GM19372 (cell line): Measurements from ENCODE around the gene DNAJC30.

Experiments
- ATAC-seq: cut with Tn5 transposase; IDR thresholded peaks from one replicate; pipeline ENCODE4 v1.9.1; 2021; ENCODE audit warnings: mild to moderate bottlenecking, low read depth, moderate library complexity; ENCODE audit not compliant: unreplicated experiment

The DNAJC30 gene

DNA sequence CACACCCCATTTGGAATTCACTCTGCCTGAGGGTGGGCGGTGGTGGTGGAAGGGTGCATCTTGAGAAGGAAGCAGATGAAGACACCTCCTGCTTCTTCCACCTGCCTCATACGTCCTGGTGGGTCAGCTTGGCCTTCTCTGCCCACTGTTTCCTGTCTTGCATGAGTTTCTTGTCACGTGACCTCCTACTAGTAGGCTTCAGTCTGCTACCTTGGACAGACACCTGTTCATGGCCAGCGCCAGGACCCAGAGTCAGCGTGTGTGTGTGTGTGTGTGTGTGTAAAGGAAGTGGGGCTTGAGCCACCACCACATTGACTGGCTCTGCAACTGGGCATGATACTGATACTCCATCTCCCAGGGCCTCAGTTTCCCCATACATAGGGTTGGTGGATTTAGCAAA lies 32.7 kb downstream of the DNAJC30 start:
- no peak for ATAC-seq

DNA sequence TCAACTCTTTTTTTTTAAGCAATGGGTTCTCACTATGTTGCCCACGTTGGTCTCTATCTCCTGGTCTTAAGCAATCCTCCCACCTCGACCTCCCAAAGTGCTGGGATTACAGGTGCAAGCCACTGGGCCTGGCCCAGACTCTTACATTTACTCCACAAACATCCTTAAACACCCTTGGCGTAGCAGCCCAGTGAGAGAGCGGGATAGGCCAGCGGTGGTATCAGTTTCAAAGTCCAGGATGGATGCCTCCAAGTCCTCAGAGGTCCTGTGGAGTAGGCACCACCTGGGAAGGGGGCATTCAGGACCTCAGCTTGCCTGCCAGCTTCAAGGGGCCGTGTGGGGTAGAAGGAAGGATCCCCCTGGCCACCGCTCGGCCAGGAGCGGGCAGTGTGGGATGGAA lies 33.7 kb downstream of the DNAJC30 start:
- ATAC-seq: no peak

DNA sequence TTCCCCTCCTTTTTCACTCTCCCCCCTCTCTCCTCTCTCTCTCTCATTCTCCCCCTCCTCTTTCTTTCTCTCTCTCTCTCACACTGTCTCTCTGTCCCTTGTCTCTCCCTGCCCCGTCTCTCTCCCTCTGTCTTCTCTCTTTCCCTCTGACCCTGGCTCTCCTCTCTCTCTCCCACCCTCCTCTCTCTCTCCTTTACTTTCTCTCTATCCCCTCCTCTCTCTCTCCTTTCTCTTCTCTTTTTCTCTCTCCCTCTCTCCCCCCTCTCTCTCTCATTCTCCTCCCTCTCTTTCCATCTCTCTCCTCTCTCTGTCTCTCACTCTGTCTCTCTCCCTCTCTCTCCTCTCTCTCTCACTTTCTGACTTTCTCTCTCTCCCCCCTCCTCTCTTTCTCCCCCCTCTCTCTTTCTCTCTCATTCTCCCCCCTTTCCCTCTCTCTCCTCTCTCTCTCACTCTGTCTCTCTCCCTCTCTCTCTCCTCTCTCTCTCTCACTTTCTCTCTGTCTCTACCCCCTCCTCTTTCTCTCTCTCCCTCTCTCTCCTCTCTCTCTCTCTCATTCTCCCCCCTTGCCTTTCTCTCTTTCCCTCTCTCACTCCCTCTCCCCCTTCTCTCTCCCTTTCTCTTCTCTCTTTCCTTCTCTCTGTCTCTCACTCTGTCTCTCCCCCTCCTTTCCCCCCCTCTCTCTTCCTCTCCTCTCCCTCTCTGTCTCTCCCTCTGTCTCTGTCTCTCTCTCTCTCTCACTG lies 34.5 kb downstream of the DNAJC30 start:
- ATAC-seq: no peak

DNA sequence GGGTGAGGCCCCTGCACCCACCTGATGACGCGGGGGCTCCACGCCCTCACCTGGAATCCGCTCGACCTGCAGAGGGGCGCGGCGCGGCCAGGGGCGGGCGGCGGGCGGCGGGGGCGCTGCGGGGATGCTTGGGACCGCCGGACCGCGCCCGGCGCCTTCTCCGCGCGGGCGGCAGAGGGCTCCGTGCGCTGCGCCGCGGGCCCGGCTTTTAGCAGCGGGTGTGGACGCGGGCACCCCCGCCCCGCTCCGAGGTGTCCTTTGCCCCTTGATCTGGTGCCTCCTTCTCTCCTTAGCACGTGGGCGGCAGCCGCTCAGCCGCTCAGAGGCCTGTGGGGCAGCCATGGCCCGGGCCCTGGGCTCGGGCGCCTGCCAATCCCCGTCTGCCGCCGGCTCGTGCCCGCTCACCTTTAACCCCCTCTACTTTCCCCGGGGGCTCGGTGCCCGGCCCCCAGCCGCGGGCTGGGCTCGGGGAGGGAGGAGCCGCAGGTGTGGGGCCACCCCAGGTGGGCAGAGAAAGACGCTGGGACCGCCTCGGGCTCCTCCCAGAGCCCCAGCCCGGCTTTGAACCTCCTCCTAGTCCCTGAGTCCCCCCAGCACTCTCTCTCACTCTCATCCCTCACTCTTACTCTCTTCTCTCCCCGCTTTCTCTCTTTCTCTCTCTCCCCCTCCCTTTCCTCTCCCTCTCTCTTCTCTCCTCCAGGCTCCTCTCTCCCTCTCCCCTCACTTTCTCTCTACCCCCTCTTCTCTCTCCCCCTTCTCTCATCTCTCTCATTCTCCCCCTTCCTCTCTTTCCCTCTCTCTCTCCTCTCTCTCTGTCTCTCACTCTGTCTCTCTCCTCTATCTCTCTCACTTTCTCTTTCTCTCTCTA lies 35.3 kb downstream of the DNAJC30 start:
- ATAC-seq: no peak

DNA sequence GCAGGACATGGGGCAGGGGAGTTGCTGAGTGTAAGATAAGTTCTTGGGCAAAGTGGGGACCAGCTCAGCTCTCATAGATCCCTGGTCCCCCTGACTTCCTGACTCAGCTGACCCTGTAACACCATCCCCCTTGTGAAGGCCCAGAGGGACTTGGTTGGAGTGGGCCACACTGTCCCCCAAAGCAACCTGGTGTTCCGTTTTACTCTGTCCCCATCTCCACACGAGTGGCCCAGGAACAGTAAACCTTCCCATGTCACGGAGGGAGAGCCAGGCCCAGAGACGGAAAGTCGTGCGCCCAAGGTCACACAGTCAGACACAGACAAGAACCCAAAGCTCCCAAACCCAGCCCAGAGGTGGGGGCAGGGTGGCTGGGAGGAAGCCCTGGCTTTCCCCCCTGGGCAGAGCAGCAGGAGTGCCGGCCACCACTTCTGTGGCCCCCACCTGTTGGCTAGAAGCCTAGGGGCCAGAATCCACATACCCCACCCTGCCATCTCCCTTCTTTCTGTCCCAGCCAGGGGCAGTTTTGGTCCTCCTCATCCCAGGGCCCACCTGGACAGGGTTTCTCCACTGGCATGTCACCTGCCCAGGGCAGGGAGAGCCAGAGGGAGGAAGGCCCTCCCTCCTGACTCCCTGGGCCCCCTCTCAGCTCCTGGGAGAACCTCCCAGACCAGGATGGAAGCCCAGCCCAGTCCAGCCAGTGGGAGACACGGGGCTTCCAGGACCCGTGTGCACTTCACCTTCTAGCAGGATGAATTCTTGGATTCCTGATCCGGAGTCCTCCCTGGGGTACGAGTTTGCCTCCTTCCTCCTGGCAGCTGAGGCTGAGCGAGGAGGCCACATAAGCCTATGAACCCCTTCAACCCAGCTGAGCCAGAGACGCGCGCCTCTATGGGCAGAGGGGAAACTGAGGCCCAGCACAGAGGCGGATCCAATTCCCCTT lies 36.2 kb downstream of the DNAJC30 start:
- no peak for ATAC-seq

DNA sequence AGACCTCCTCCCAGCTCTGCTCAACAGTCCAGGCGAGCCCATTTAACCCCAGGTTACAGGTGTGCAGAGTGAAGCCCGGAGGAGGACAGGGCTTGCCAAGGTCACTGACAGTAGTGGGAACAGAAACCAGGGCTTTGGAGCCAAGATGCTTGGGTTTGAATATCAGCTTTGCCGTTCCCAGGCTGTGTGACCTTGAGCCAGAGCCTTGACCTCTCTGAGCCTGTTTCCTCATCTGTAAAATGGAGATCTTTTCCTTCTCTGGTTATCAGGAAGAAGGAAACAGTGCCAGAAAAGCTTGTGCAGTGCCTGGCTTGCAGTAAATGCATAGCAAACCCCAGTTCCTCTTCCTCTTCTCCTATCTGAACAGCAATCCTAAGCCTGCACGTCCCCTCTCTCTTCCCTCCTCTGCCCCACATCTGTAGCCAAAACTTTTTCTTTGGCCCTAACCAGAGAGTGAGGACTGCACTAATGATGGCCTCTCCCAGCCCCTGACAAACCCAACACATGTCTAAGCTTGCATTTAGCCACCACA lies 37.5 kb downstream of the DNAJC30 start:
- ATAC-seq: no peak

DNA sequence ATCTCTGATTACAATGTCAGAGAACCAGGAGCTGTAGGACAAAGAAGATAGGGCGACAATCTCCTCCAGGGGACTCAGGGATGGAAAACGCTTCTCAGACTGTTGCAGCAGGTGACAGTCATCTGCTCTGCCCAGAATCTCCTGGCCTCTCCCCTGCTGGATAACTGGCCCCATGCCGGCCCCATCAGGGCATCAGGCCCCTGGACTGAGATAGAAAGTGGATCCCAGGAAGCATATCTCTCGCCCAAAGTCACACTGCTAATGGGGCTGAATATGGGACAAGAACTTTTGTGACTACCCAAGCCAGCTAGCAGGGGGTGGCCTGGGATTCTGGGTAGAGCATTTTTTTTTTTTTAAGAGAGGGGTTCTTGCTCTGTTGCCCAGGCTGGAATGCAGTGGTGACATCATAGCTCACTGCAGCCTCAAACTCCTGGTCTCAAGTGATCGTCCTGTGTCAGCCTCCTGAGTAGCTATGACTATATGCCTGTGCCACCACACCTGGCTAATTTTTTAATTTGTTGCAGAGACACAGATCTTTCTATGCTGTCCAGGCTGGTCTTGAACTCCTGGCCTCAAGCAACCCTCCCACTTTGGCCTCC lies 38.5 kb downstream of the DNAJC30 start:
- no peak for ATAC-seq

DNA sequence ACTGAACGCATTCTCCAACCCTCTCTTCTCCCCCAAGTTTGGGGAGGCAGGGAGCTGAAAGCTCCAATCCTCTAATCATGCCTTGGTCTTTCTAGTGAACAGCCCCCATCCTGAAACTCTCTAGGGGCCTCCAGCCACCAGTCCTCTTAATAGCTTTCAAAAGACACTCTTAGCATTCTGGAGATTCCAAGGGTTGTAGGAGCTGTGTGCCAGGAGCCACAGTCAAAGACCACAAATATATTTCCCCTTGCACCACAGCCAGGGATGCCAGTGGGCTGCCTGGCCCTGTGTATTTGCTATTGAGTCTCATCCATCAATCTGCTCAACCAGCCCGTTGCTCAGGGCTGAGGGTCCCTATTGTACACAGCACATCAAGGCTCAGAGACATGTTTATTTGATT lies 40.4 kb downstream of the DNAJC30 start:
- ATAC-seq: no peak

DNA sequence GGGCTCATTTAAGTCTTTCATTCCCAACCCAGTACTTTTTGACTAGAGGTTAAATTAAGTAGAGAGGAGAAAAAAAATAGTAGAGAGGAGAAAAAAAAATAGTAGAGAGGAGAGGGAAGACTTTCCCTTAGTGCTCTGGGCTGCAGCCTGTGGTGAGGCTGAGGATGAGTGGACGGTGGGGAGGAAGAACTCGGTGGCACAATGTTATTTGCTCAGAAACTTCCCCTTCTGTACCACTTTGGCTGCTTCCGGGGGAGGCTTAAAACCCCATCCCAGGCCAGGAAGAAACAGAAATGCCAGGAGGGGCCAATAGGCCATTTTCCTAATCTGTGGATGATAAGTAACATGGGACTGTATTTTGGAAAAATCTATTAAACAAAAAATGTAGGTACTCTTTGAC lies 44.3 kb downstream of the DNAJC30 start:
- ATAC-seq: no peak

DNA sequence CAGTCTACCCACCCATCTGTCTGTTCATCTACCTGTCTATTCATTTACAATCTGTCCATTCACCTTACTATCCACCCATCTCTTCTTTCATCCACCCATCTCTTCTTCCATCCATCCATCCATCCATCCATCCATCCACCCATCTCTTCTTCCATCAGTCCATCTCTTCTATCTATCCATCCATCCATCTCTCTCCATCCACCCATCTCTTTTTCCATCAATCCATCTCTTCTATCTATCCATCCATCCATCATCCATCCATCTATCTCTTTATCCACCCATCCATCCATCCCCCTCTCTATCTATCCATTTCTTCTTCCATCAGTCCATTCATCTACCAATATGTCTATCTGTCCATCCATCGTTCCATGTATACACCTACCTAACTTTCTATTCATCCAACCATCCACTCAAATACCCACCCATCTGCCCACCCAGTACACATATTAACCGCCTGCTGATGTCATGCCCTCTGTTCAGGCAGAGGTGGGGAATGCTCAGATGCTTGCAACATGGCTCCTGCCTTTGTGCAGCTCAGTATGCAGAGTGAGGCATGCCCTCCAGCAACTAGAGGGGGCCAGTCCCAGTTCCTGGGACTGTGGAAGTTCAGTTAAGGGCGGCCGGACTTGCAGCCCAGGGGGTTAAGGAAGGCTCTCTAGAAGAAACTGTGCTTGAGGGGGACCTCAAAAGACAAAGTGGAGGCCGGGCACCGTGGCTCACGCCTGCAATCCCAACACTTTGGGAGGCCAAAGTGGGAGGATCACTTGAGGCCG lies 47.6 kb downstream of the DNAJC30 start:
- ATAC-seq: no peak

DNA sequence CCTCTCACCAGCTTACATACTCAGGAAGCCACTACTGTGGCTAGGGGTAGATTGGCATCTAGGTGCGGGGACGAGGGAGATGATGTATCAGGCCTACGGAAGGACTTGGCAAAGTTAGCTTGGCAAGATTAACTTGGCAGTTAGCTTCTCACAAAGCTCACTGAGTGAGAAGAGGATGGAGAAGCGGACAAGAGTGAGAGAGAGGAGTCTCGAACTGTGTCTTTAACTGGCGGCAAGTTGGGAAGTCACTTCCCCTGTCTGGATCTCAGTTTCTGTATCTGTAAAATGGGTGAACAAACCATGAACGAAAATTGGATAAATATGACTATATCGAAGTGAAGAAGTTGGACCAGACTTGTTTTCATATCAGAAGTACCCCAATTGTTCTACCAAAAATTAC lies 49.4 kb downstream of the DNAJC30 start:
- no peak for ATAC-seq

DNA sequence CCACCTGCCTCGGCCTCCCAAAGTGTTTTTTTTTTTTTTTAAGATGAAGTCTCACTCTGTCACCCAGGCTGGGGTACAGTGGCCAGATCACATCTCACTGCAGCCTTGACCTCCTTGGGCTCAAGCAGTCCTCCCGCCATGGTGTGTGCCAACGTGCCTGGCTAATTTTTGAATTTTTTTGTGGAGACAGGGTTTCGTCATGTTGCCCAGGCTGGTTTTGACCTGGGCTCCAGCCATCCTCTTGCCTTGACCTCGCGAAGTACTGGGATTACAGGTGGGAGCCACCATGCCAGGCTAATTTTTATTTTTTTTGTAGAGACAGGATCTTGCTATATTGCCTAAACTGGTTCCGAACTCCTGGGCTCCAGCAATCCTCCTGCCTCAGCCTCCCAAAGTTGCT lies 49.9 kb downstream of the DNAJC30 start:
- ATAC-seq: no peak

DNA sequence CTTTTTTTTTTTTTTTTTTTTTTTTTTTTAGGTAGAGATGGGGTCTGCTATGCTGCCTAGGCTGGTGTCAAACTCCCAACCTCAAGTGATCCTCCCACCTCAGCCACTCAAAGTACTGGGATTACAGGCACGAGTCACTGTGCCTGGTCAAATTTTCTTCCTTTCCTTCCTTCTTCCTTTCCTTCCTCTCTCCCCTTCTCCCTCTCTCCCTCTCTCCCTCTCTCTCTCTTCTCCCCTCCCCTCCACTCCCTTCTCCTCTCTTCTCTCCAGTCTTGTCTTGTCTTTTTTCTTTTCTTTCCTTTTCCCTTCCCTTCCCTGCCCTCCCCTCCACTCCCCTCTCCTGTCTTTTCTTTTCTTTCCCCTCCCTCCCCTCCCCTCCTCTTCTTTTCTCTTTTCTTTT lies 51.7 kb downstream of the DNAJC30 start:
- no peak for ATAC-seq
